ENCODE measurements around the gene PRCC.

- TF ChIP-seq, protein P1, sequence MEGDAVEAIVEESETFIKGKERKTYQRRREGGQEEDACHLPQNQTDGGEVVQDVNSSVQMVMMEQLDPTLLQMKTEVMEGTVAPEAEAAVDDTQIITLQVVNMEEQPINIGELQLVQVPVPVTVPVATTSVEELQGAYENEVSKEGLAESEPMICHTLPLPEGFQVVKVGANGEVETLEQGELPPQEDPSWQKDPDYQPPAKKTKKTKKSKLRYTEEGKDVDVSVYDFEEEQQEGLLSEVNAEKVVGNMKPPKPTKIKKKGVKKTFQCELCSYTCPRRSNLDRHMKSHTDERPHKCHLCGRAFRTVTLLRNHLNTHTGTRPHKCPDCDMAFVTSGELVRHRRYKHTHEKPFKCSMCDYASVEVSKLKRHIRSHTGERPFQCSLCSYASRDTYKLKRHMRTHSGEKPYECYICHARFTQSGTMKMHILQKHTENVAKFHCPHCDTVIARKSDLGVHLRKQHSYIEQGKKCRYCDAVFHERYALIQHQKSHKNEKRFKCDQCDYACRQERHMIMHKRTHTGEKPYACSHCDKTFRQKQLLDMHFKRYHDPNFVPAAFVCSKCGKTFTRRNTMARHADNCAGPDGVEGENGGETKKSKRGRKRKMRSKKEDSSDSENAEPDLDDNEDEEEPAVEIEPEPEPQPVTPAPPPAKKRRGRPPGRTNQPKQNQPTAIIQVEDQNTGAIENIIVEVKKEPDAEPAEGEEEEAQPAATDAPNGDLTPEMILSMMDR (IDR thresholded peaks at IDR 0.05): no peak
- TF ChIP-seq POLR2A (IDR thresholded peaks at IDR 0.05): no peak
Observed at GRCh38 chr1:156744786-156745419, 22.4 kb upstream of the PRCC start.
